ENCODE results near the gene SEPTIN2.
A peak's percentile ranks its signal among the peaks of the same experiment; 100 is the strongest.
"Not testable (repeated sequence)": the region's sequence is repeated elsewhere in the genome, so short reads cannot be mapped to it uniquely, and the experiment has no call there.

The SEPTIN2 gene

DNA sequence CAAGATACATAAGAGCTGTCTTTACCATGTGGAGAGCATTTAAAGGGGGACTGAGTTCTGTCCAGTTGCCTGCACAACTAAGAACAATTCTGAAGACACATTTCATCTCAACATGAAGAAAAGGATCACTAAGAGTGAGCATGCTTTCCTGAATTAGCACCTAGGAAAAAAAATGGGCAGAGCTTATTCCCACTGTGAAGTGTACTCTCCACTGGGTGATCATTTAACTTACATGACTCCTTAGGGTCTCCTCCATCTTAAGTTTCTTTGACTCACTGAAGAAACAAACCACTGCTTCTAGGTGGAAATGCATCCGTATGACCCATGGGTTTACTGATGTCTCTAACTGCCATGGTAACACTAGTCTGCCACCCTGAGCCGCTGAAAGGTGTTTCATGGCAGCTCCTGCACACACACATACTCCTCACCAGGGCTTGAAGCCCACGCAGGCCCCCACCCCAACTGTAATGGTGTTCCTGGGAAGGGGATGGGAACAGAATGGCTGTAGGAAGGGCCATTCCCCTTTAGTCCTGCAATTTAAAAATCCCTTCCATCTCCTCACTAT is 27.3 kb upstream of the SEPTIN2 start:
- DNase-seq: no peak

GRCh38 chr2:241289053-241289452 is 26.7 kb upstream of the SEPTIN2 start:
- no peak for DNase-seq

GRCh38 chr2:241289597-241289996 is 26.1 kb upstream of the SEPTIN2 start:
- DNase-seq: no peak

GRCh38 chr2:241291153-241291552 is 24.6 kb upstream of the SEPTIN2 start:
- DNase-seq: no peak

DNA sequence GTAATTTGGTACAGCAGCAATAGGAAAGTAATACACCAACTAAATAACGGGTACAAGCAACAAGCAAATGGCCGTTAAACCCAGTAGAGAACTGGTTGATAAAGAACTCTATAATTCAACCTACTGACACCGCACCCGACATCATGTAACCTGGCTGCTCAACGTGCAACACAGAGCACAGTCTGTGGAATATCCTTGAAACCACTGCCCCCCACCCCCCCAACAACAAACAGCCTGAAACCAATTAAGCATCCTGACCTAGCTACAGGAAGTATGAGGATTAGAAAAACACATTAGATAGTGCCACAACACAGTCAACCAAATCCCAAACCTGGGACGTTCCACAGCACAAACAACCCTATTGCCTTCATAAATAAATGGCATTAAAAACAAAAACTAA is 23.7 kb upstream of the SEPTIN2 start:
- DNase-seq: no peak

GRCh38 chr2:241293378-241293797 is 22.3 kb upstream of the SEPTIN2 start:
- DNase-seq: not testable (repeated sequence)

- DNase-seq: no peak
These were observed 20.2 kb upstream of the SEPTIN2 start for GRCh38 chr2:241295326-241296095.

DNA sequence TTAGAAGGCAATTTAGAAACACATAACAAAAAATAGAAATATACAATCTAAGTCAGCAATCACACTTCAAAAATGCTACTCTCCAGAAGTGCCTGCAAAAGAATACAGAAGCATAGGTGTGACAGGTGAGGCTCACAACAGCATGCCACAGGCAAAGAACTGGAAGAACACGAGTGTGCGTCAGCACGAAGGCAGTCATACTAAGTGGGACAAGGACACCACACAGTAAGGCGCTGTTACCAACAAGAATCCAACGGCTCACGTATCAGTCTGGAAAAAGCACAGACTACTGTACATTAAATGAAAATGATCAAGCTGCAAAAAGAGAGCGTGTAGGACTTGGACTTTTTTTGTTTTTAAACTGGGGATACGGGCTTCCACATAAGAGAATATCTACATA is 19.0 kb upstream of the SEPTIN2 start:
- no peak for DNase-seq

- DNase-seq: no peak
These were observed 17.1 kb upstream of the SEPTIN2 start for GRCh38 chr2:241298673-241299072.

GRCh38 chr2:241300000-241300399 is 15.7 kb upstream of the SEPTIN2 start:
- peak; percentile 67 for DNase-seq

DNA sequence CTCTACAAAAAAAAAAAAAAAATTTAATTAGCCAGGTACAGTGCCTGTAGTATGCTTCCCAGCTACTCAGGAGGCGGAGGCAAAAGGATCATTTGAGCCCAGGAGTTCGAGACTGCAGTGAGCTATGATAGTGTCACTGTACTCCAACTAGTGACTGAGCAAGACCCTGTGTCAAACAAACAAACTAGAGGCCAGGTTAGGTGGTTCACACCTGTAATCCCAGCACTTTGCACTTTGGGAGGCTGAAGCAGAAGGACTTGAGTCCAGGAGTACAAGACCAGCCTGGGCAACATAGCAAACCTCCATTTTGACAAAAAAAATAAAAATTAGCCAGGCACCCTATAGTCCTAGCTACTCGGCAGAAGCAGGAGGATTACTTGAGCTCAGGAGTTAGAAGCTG is 13.6 kb upstream of the SEPTIN2 start:
- DNase-seq: no peak

DNA sequence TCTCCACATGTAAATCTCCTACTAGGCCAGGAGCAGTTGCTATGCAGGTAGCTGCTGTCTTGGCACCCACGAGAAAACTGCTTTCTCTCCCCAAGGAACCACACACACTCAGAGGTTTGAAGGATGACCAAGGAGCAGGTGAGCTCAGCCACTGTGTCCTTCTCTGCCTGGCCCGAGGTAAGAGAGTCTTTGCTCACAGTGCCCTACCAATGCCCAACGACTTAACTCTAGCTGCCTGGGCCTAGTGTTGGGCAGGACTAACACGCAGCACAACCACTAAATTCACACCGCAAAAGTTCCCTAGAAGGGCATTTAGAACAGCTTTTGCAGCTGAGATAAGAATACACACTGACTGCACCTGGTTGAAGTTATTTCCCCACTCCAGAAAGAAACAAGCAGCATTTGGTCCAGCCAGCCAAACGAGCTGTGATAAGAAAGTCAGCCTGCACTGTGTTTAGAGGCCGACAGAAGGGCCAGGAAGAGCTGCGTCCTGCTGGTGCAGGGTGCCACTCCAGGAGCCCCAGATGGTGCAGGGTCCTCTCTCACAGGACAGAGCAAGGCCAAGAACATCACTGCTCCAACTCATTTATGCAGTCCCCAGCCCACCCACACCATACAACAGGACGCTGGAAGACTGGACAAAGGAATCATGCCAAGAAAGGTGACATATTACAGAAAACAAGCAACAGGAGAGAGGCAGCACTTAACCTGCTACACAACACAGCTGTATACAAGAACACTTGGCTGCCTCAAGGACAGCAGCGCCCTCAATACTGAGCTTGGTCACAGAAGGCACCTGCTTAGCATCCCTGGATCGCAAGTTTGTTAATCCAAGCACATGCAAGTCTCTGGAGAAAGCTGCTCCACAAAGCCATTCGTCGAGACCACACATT is 12.7 kb upstream of the SEPTIN2 start:
- DNase-seq: no peak

GRCh38 chr2:241304039-241304670 is 11.6 kb upstream of the SEPTIN2 start:
- no peak for DNase-seq

GRCh38 chr2:241307055-241307454 is 8.7 kb upstream of the SEPTIN2 start:
- DNase-seq: no peak

- no peak for DNase-seq
These were observed 7.5 kb upstream of the SEPTIN2 start for GRCh38 chr2:241308267-241308666.

DNA sequence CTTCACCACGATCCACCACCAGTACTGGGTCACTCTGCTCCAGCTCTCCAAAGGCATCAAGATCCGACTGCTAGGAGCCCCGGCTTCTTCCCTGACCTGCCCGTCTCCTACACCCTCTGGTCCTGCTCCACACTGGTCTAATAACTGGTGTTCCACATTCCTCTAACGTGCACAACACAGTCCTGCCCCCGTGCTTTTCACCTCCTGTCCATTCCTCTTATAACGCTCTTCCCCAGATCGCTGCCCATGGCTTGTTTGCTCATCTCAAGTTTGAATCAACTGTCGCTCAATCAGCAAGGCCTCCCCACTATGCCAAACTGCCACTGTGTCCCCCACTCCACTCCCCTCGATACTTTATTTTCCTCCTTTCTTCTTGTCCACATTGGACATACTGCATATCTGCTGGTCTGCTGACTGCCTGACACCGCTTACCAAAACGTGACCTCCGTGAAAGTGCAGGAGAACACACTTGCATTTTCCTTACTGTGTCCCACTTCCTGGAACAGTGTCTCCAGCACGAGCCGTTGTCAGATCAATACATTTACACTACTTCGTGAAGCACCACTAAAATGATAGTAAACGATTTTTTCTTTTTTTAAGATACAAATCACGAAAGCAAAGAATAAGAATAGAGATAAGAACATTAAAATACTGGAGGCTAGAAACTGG is 6.8 kb upstream of the SEPTIN2 start:
- DNase-seq: no peak

- peak; percentile 80 for DNase-seq
These were observed 6.0 kb upstream of the SEPTIN2 start for GRCh38 chr2:241309684-241310117.

- no peak for DNase-seq
These were observed 4.7 kb upstream of the SEPTIN2 start for GRCh38 chr2:241310917-241311566.

GRCh38 chr2:241312082-241312481 is 3.6 kb upstream of the SEPTIN2 start:
- DNase-seq: no peak

DNA sequence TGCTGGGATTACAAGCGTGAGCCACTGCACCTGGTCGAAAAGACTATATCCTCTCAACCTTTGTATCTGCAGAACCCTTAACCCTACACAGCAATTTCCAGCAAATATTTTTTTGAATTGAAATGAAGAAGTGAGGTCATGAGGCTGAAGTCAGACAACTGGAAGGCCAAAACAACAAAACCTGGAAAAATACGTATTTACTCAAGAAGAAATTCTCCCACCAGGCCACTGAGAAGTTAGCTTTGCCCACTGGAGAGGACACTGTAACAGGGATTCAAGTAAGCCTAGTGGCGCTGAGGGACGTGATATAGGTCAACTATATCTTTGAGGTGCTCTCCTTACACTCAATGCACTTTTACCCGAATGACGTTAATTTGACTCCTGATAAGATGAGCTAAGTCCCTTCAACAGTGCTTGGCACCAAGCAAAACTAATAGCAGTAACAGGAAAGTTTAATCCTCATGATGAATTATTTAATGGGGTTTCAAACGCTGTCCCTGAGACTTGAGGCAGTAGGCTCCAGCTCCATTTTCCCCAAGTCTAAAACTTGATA is 2.1 kb upstream of the SEPTIN2 start:
- DNase-seq: no peak

GRCh38 chr2:241314226-241315092 is 1.3 kb upstream of the SEPTIN2 start:
- no peak for DNase-seq
